Vein endothelial cell (primary cell): ENCODE results near the gene TCEAL8. TPM values are rescaled to one million over a fixed set of nuclear protein-coding genes. Genes with fewer than 3 reads are reported as not detected.

Source experiments
- total RNA-seq: library from RNA; depleted of rRNA; stranded (reverse); fragments of >200 nt; gene quantifications from 2 replicates; pipeline ENCODE4 v1.2.3, GENCODE V29; 2012

Gene TCEAL8, protein sequence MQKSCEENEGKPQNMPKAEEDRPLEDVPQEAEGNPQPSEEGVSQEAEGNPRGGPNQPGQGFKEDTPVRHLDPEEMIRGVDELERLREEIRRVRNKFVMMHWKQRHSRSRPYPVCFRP
- 74.5 and 80.4 TPM in 2 replicates for total RNA-seq

GRCh38 chrX:103254921-103255493 lies at the start of gene TCEAL8:
TCEAL8 (minus strand) TSS chrX:103255155; CDS start chrX:103253979, 1,176 bp downstream.

GRCh38 chrX:103276581-103277002 lies 21.6 kb upstream of the TCEAL8 start, which contains the start of gene TCEAL5:
TCEAL5 (minus strand) TSS chrX:103276750; CDS start chrX:103274563, 2,187 bp downstream.

DNA sequence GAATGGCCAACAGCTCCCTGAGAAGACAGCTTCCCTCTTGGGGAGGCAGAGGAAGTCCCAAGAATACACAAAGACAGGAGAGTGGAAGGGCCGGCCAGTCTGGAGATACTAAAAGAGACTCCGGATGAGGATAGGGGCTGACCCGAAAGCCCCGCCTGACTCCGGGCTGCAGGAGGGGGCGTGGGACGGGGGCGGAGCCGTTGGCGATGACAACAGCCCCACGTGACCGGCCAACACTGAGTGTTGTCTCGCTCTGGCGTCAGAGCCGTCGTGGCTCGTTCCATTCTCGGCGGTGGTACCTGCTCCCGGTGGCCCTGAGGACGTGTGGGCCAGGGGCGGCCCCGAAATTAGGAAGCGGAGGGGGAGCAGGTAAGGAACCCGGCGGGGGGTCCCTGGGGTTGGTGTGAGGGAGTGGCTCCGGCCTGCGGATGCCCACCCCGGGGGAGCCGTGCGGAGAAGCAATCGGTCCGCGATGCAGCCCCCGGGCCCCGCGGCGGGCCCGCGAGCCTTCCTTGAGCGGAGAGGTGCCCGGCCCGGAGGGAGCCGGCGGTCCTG lies 40.0 kb downstream of the TCEAL8 start, which contains the start of gene BEX4:
Gene BEX4 (plus strand): TSS at position 239 of the 555 bp plus-strand sequence. CDS start 1,046 bp downstream, outside the sequence.

Other genes starting within 250 kb of the TCEAL8 start
- gene BEX1, start 191.0 kb downstream of the TCEAL8 start, total RNA-seq, result not detected in 2 replicates
- not detected in 2 replicates for gene NXF3, start 162.0 kb downstream of the TCEAL8 start, total RNA-seq
- gene BEX4, start 40.0 kb downstream of the TCEAL8 start, total RNA-seq, result 15.7 and 17.0 TPM in 2 replicates
- not detected in 2 replicates for gene TCEAL5, start 21.6 kb upstream of the TCEAL8 start, total RNA-seq
- gene BEX2, start 55.8 kb upstream of the TCEAL8 start, total RNA-seq, result 0.38 TPM in 1 of 2 replicates, not detected in the other
- gene TCEAL7, start 75.1 kb upstream of the TCEAL8 start, total RNA-seq, result 1.5 and 4.2 TPM in 2 replicates
- gene TCEAL9, start 101.4 kb upstream of the TCEAL8 start, total RNA-seq, result 93.4 and 105 TPM in 2 replicates
- 111 and 178 TPM in 2 replicates for gene BEX3, start 121.4 kb upstream of the TCEAL8 start, total RNA-seq